CD4-positive, alpha-beta T cell (primary cell): ENCODE data around the gene PPBP. TPM values are rescaled to one million over a fixed set of nuclear protein-coding genes. Genes with fewer than 3 reads are reported as not detected.

Experiments
- ATAC-seq: fragments of 200-7000 bp; cut with Tn5 transposase; one replicate; pipeline ENCODE4 v1.10.0; 2022; ENCODE audit warnings: mild to moderate bottlenecking; ENCODE audit not compliant: poor library complexity
- CTCF ChIA-PET: fragments of 350-600 bp; sonication (Branson Sonifier 250); formaldehyde crosslinking; loops from one replicate; lab custom pipeline; 2021; ENCODE audit warnings: antibody characterized with exemption, inconsistent platforms; lab: Charles Lee
- POLR2A ChIA-PET: fragments of 350-600 bp; sonication (Branson Sonifier 250); formaldehyde crosslinking; loops from one replicate; lab custom pipeline; 2021; ENCODE audit warnings: antibody characterized with exemption, inconsistent platforms; lab: Charles Lee
- DNase-seq, 14 experiments: peaks; one replicate each; pipeline ENCODE4 v3.0.0-alpha.2; 2013 to 2020; ENCODE audit warnings: mixed read lengths in 2 of 14
- H3K27ac ChIP-seq, 2 donors: one replicate each; pipeline versions ENCODE4 v1.5.1 to v1.7.0; 2013; ENCODE audit warnings: low read length in 2 of 2, low read depth in 1 of 2, mild to moderate bottlenecking in 1 of 2
- H3K27me3 ChIP-seq, 2 experiments: 1 replicate in 1 of 2; 2 replicates in 1 of 2; pipeline versions ENCODE4 v1.6.1 to v1.7.0; 2013; ENCODE audit warnings: low read length in 2 of 2, control low read depth in 1 of 2, mild to moderate bottlenecking in 1 of 2, moderate library complexity in 1 of 2; ENCODE audit not compliant: insufficient read depth in 2 of 2, control insufficient read depth in 1 of 2
- H3K36me3 ChIP-seq: one replicate; pipeline ENCODE4 v1.6.1; 2013; ENCODE audit warnings: low read length, control low read depth; ENCODE audit not compliant: insufficient read depth
- H3K4me1 ChIP-seq: one replicate; pipeline ENCODE4 v1.6.1; 2013; ENCODE audit warnings: low read length, control low read depth; ENCODE audit not compliant: insufficient read depth
- H3K4me3 ChIP-seq: one replicate; pipeline ENCODE4 v1.5.1; 2013; ENCODE audit warnings: mild to moderate bottlenecking, low read length, moderate library complexity
- H3K9me3 ChIP-seq, 2 experiments: 1 replicate in 1 of 2; 2 replicates in 1 of 2; pipeline versions ENCODE4 v1.6.1 to v1.7.0; 2013; ENCODE audit warnings: low read length in 2 of 2, mild to moderate bottlenecking in 2 of 2, control low read depth in 1 of 2, moderate library complexity in 1 of 2; ENCODE audit not compliant: control insufficient read depth in 1 of 2, insufficient read depth in 1 of 2
- H3K27ac Mint-ChIP-seq: one replicate; pipeline ENCODE4 v1.8.0; 2020; ENCODE audit warnings: mixed read lengths
- H3K27me3 Mint-ChIP-seq: one replicate; pipeline ENCODE4 v1.8.0; 2021; ENCODE audit warnings: mixed read lengths
- H3K36me3 Mint-ChIP-seq: one replicate; pipeline ENCODE4 v1.8.0; 2021; ENCODE audit warnings: low read depth, mixed read lengths
- H3K4me1 Mint-ChIP-seq: one replicate; pipeline ENCODE4 v1.8.0; 2021; ENCODE audit warnings: low read depth, mixed read lengths
- H3K4me3 Mint-ChIP-seq: one replicate; pipeline ENCODE4 v1.8.0; 2020; ENCODE audit warnings: mild to moderate bottlenecking, mixed read lengths
- H3K9me3 Mint-ChIP-seq: one replicate; pipeline ENCODE4 v1.8.0; 2020; ENCODE audit warnings: mixed read lengths
- intact Hi-C, 2 experiments: fragments of 100-400 bp; cut with DNase I in 1 of 2; cut with micrococcal nuclease in 1 of 2; formaldehyde crosslinking; loops; one replicate each; pipeline versions ENCODE4 v1.15.1 to v1.9.0; 2023 to 2025; cut with DNase I, micrococcal nuclease
- total RNA-seq, 174 experiments: library from RNA in 2 of 174; stranded (reverse) in 2 of 174; gene quantifications; one replicate each; pipeline ENCODE4 v1.2.3 and lab custom pipeline; 2021 to 2026
- TF ChIP-seq, protein P1 (sequence below): fragments of 200-600 bp; IDR thresholded peaks from one replicate; pipeline ENCODE4 v1.8.0; 2022; ENCODE audit warnings: antibody characterized with exemption, mild to moderate bottlenecking

Gene PPBP
- total RNA-seq, 2 experiments from 2014 or later, result 0.52 to 0.95 TPM

DNA sequence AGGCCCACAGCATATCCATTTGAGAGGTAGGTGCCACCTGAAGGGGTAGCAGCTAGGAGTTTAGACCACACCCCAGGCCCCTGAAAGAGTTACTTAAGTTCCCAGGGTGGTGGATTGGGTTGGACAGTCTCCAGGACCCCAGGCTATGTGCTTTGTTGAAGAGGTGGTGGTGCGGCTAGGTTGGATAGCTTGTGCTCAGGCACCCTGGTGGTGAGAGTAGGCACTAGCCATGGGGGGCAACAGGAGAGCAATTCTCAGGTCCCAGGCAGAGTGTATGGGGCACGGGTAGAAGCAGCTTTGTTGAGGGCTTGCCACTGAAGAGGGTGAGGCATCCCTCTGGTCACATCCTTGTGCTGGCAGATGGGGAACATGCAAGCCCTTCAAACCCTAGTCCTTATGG is 11.8 kb downstream of the PPBP start:
- peaks cover 9% of the 10 kb centered on the region for H3K9me3 Mint-ChIP-seq
- H3K27me3 Mint-ChIP-seq, result peaks cover 3% of the 10 kb centered on the region
- no peaks in the 10 kb centered on the region for H3K4me1 Mint-ChIP-seq
- POLR2A ChIA-PET, result no interaction called here
- no peaks in the 10 kb centered on the region for H3K36me3 Mint-ChIP-seq
- no peak overlapping the region for H3K4me3 Mint-ChIP-seq
- H3K27ac Mint-ChIP-seq, result no peak overlapping the region
- H3K4me3 ChIP-seq, result no peak overlapping the region
- H3K36me3 ChIP-seq, result no peaks in the 10 kb centered on the region
- H3K27ac ChIP-seq, result no peak overlapping the region
- intact Hi-C loops, result no loop called here
- TF ChIP-seq, protein P1, sequence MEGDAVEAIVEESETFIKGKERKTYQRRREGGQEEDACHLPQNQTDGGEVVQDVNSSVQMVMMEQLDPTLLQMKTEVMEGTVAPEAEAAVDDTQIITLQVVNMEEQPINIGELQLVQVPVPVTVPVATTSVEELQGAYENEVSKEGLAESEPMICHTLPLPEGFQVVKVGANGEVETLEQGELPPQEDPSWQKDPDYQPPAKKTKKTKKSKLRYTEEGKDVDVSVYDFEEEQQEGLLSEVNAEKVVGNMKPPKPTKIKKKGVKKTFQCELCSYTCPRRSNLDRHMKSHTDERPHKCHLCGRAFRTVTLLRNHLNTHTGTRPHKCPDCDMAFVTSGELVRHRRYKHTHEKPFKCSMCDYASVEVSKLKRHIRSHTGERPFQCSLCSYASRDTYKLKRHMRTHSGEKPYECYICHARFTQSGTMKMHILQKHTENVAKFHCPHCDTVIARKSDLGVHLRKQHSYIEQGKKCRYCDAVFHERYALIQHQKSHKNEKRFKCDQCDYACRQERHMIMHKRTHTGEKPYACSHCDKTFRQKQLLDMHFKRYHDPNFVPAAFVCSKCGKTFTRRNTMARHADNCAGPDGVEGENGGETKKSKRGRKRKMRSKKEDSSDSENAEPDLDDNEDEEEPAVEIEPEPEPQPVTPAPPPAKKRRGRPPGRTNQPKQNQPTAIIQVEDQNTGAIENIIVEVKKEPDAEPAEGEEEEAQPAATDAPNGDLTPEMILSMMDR, result no peak
- no peaks in the 10 kb centered on the region for H3K4me1 ChIP-seq
- H3K9me3 ChIP-seq, result peaks cover 0 to 4% of the 10 kb centered on the region in 2 experiments
- no peak for ATAC-seq
- no peaks in the 10 kb centered on the region for H3K27me3 ChIP-seq
- CTCF ChIA-PET, result no interaction called here
- no peak for DNase-seq

DNA sequence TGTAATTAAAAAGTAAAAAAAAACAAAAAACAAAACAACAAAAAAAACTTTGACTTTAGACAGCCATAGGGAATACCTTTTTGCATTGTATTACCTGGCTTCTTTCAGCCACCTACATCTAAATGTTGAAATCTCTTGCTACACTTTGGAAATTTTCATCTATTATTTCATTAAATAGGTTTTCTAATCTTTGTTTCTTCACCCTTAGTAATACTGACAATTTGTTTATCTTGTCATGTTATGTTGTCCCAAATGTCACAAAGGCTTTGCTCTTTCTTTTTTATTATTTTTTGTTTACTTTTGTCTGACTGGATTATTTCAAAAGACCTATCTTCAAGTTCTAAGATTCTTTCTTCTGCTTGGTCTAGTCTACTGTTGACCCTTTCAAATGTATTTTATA is 13.6 kb downstream of the PPBP start:
- Mint-ChIP-seq H3K27me3 (no peaks in the 10 kb centered on the region), H3K4me3 (no peak overlapping the region), H3K4me1 (no peaks in the 10 kb centered on the region), H3K9me3 (peaks cover 14% of the 10 kb centered on the region), H3K36me3 (no peaks in the 10 kb centered on the region), H3K27ac (no peak overlapping the region)
- ATAC-seq, result no peak
- ChIA-PET CTCF (no interaction called here), POLR2A (no interaction called here)
- no peaks in the 10 kb centered on the region for H3K27me3 ChIP-seq
- H3K27ac ChIP-seq, result no peak overlapping the region
- H3K4me3 ChIP-seq, result no peak overlapping the region
- no peaks in the 10 kb centered on the region for H3K4me1 ChIP-seq
- peaks cover 0 to 4% of the 10 kb centered on the region in 2 experiments for H3K9me3 ChIP-seq
- intact Hi-C loops, result no loop called here
- H3K36me3 ChIP-seq, result no peaks in the 10 kb centered on the region
- TF ChIP-seq, protein P1, result no peak
- no peak for DNase-seq

DNA sequence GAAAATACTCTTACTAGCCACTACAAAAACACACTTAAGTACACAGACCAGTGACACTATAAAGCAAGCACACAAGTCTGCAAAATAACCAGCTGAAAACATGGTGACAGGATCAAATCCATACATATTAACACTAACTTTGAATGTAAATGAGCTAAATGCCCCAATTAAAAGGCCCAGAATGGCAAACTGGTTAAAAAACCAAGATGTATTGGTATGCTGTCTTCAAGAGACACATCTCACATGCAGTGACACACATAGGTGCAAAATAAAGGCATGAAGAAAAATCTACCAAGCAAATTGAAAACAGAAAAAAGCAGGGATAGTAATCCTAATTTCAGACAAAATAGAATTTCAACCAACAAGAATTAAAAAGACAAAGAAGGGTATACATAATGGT is 17.0 kb downstream of the PPBP start:
- H3K9me3 Mint-ChIP-seq, result peaks cover 14% of the 10 kb centered on the region
- intact Hi-C loops, result no loop called here
- H3K4me3 Mint-ChIP-seq, result no peak overlapping the region
- Histone ChIP-seq H3K4me1 (no peaks in the 10 kb centered on the region), H3K27ac (no peak overlapping the region), H3K9me3 (no peaks in the 10 kb centered on the region), H3K4me3 (no peak overlapping the region), H3K36me3 (no peaks in the 10 kb centered on the region), H3K27me3 (no peaks in the 10 kb centered on the region)
- CTCF ChIA-PET, result no interaction called here
- POLR2A ChIA-PET, result no interaction called here
- no peak overlapping the region for H3K27ac Mint-ChIP-seq
- no peaks in the 10 kb centered on the region for H3K4me1 Mint-ChIP-seq
- no peaks in the 10 kb centered on the region for H3K36me3 Mint-ChIP-seq
- TF ChIP-seq, protein P1, result no peak
- DNase-seq, result no peak
- no peak for ATAC-seq
- H3K27me3 Mint-ChIP-seq, result peaks cover 6% of the 10 kb centered on the region
